ENCODE results near the gene TBCE.

GRCh38 chr1:235339746-235340145 is 27.5 kb upstream of the TBCE start:
- TF ChIP-seq, protein P1, sequence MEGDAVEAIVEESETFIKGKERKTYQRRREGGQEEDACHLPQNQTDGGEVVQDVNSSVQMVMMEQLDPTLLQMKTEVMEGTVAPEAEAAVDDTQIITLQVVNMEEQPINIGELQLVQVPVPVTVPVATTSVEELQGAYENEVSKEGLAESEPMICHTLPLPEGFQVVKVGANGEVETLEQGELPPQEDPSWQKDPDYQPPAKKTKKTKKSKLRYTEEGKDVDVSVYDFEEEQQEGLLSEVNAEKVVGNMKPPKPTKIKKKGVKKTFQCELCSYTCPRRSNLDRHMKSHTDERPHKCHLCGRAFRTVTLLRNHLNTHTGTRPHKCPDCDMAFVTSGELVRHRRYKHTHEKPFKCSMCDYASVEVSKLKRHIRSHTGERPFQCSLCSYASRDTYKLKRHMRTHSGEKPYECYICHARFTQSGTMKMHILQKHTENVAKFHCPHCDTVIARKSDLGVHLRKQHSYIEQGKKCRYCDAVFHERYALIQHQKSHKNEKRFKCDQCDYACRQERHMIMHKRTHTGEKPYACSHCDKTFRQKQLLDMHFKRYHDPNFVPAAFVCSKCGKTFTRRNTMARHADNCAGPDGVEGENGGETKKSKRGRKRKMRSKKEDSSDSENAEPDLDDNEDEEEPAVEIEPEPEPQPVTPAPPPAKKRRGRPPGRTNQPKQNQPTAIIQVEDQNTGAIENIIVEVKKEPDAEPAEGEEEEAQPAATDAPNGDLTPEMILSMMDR (IDR thresholded peaks at IDR 0.05; ENCODE audit: low read depth, low read length, missing input control), result no peak
- TF ChIP-seq EGR1 (IDR thresholded peaks at IDR 0.05; ENCODE audit: low read depth in 2 of 2) (no peak), RAD21 (IDR thresholded peaks at IDR 0.05) (no peak), JUND (IDR thresholded peaks at IDR 0.05) (no peak), SP1 (IDR thresholded peaks at IDR 0.05) (no peak), YY1 (IDR thresholded peaks at IDR 0.05) (no peak), TAF1 (conservative IDR thresholded peaks at IDR 0.05) (no peak), GABPA (IDR thresholded peaks at IDR 0.05 in 1 of 2, conservative IDR thresholded peaks at IDR 0.05 in 1 of 2) (no peak), NR2F2 (IDR thresholded peaks at IDR 0.05) (no peak), MAX (IDR thresholded peaks at IDR 0.05) (no peak)
- TF ChIP-seq, protein P2, sequence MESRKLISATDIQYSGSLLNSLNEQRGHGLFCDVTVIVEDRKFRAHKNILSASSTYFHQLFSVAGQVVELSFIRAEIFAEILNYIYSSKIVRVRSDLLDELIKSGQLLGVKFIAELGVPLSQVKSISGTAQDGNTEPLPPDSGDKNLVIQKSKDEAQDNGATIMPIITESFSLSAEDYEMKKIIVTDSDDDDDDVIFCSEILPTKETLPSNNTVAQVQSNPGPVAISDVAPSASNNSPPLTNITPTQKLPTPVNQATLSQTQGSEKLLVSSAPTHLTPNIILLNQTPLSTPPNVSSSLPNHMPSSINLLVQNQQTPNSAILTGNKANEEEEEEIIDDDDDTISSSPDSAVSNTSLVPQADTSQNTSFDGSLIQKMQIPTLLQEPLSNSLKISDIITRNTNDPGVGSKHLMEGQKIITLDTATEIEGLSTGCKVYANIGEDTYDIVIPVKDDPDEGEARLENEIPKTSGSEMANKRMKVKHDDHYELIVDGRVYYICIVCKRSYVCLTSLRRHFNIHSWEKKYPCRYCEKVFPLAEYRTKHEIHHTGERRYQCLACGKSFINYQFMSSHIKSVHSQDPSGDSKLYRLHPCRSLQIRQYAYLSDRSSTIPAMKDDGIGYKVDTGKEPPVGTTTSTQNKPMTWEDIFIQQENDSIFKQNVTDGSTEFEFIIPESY (IDR thresholded peaks at IDR 0.05), result no peak
- TF ChIP-seq, protein P3, sequence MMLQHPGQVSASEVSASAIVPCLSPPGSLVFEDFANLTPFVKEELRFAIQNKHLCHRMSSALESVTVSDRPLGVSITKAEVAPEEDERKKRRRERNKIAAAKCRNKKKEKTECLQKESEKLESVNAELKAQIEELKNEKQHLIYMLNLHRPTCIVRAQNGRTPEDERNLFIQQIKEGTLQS (IDR thresholded peaks at IDR 0.05), result no peak

Data from liver (tissue), 3 donors.